Memory B cell (primary cell): ENCODE results near the gene KIAA0319L.

Experiments
- ATAC-seq: fragments of 150-1000 bp; cut with Tn5 transposase; 2 replicates; pipeline ENCODE4 v1.10.0; 2021; ENCODE audit warnings: low read depth, mild to moderate bottlenecking, moderate library complexity
- DNase-seq, 2 donors: peaks; one replicate each; pipeline ENCODE4 v3.0.0; 2022; ENCODE audit warnings: low spot score in 2 of 2
- H3K27ac Mint-ChIP-seq: one replicate; pipeline ENCODE4 v1.8.0; 2022; ENCODE audit warnings: mild to moderate bottlenecking, moderate library complexity, mixed read lengths
- H3K27me3 Mint-ChIP-seq: one replicate; pipeline ENCODE4 v1.8.0; 2022; ENCODE audit warnings: mixed read lengths
- H3K36me3 Mint-ChIP-seq: one replicate; pipeline ENCODE4 v1.8.0; 2022; ENCODE audit warnings: mild to moderate bottlenecking, mixed read lengths
- H3K4me1 Mint-ChIP-seq: one replicate; pipeline ENCODE4 v1.8.0; 2022; ENCODE audit warnings: mixed read lengths
- H3K4me3 Mint-ChIP-seq: one replicate; pipeline ENCODE4 v1.8.0; 2022; ENCODE audit warnings: mild to moderate bottlenecking, moderate library complexity, mixed read lengths
- H3K9me3 Mint-ChIP-seq: one replicate; pipeline ENCODE4 v1.8.0; 2022; ENCODE audit warnings: mixed read lengths

Gene KIAA0319L

DNA sequence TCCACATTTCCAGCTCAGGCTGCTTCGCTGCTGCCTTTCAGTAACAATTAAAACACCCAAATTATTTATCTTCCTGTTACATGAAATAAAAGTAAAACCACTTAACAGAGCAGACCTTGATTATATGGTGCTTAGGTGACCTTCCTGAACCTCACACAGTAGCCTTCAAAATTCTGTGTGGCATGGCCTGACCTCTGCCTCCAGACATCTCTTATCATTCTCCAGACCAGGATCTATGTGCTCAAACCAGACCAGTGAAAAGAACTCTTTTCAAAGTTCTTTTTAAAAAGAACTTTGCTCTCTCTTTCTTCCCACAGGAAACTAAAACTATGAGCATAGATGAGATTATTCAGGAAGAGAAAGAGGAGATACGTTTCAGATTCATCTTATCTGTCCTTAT lies 37.8 kb downstream of the KIAA0319L start:
- DNase-seq (no peak), ATAC-seq (no peak)
- no peak overlapping the region for H3K27ac Mint-ChIP-seq
- peaks cover 45% of the 10 kb centered on the region for H3K36me3 Mint-ChIP-seq
- H3K27me3 Mint-ChIP-seq = no peaks in the 10 kb centered on the region
- peaks cover 16% of the 10 kb centered on the region for H3K4me1 Mint-ChIP-seq
- H3K4me3 Mint-ChIP-seq = no peak overlapping the region
- H3K9me3 Mint-ChIP-seq = peaks cover 26% of the 10 kb centered on the region

DNA sequence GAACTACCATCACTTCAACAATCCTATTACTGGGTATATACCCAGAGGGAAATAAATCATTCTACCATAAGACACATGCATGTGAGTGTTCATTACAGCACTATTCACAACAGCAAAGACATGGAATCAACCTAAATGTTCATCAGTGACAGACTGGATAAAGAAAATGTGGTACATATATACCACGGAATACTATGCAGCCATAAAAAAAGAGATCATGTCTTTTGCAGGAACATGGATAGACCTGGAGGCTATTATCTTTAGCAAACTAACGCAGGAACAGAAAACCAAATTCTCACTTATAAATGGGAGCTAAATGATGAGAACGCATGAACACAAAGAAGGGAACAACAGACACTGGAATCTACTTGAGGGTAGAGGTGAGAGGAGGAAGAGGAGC lies 39.0 kb downstream of the KIAA0319L start:
- peaks cover 42% of the 10 kb centered on the region for H3K36me3 Mint-ChIP-seq

DNA sequence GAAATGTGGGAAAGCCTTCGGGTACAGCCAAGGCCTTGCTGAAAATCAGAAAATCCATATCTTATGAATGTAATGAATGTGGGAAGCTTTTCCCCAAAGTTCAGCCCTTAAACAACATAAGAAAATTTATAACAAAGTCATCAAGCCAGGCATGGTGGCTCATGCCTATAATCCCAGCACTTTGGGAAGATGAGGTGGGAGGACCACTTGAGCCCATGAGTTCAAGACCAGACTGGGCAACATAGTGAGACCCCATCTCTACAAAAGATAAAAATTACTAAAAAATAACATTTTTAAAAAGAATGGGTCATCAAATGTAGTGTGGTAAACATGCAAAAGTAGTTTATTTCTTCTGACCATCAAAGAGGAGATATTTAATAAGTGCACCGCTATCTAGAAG lies 45.9 kb downstream of the KIAA0319L start:
- peaks cover 21% of the 10 kb centered on the region for H3K4me1 Mint-ChIP-seq
- H3K36me3 Mint-ChIP-seq = peaks cover 18% of the 10 kb centered on the region
- no peak overlapping the region for H3K27ac Mint-ChIP-seq
- no peaks in the 10 kb centered on the region for H3K27me3 Mint-ChIP-seq
- H3K9me3 Mint-ChIP-seq = peaks cover 4% of the 10 kb centered on the region
- DNase-seq (no peak), ATAC-seq (no peak)
- H3K4me3 Mint-ChIP-seq = no peak overlapping the region

More for the DNA sequence above, 39.0 kb downstream of the KIAA0319L start:
- ATAC-seq (no peak), DNase-seq (no peak)
- Mint-ChIP-seq H3K9me3 (peaks cover 24% of the 10 kb centered on the region), H3K27me3 (no peaks in the 10 kb centered on the region), H3K4me3 (no peak overlapping the region), H3K4me1 (peaks cover 19% of the 10 kb centered on the region), H3K27ac (no peak overlapping the region)

DNA sequence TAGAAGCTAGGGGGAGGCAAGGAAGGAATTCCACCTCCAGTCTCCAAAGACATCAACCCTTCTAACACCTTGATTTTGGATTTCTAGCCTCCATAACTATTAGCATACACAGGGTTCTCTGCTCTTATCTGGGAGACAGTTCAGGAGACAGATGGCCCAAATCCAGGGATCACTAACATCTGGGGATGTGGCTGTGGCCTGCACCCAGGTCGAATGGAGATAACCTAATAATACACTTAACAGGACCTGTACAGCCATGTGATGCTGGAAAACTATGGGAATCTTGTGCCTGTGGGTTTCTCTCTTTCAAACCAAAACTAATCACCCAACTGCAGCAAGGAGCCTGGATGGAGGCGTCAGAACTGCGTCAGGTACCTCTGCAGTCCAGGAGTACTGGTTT lies 47.6 kb downstream of the KIAA0319L start:
- Mint-ChIP-seq H3K9me3 (no peaks in the 10 kb centered on the region), H3K4me1 (peaks cover 23% of the 10 kb centered on the region), H3K27ac (no peak overlapping the region), H3K36me3 (peaks cover 17% of the 10 kb centered on the region), H3K4me3 (no peak overlapping the region), H3K27me3 (no peaks in the 10 kb centered on the region)
- ATAC-seq (no peak), DNase-seq (no peak)

DNA sequence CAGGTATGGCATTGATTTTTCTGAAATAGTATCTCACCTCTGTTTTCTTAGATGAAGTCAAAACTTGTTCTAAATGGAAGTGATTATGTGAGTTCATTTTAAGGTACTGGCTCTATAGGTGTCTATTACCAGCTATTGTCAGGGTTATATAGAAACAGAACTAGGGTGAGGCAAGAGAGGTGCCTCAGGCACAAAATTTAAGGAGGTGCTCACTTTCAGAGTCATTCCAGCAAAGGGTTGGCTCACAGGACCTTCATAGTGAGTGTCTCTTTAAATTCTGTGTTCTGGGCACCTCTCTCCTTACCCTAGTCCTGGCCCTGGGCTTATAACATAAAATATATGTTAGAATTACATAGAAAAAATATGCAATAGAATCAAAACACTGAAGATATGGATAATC lies 49.3 kb downstream of the KIAA0319L start:
- H3K4me1 Mint-ChIP-seq = peaks cover 18% of the 10 kb centered on the region
- H3K9me3 Mint-ChIP-seq = no peaks in the 10 kb centered on the region
- DNase-seq = no peak
- H3K27ac Mint-ChIP-seq = no peak overlapping the region
- no peaks in the 10 kb centered on the region for H3K27me3 Mint-ChIP-seq
- H3K36me3 Mint-ChIP-seq = peaks cover 15% of the 10 kb centered on the region
- ATAC-seq = no peak
- H3K4me3 Mint-ChIP-seq = no peak overlapping the region

DNA sequence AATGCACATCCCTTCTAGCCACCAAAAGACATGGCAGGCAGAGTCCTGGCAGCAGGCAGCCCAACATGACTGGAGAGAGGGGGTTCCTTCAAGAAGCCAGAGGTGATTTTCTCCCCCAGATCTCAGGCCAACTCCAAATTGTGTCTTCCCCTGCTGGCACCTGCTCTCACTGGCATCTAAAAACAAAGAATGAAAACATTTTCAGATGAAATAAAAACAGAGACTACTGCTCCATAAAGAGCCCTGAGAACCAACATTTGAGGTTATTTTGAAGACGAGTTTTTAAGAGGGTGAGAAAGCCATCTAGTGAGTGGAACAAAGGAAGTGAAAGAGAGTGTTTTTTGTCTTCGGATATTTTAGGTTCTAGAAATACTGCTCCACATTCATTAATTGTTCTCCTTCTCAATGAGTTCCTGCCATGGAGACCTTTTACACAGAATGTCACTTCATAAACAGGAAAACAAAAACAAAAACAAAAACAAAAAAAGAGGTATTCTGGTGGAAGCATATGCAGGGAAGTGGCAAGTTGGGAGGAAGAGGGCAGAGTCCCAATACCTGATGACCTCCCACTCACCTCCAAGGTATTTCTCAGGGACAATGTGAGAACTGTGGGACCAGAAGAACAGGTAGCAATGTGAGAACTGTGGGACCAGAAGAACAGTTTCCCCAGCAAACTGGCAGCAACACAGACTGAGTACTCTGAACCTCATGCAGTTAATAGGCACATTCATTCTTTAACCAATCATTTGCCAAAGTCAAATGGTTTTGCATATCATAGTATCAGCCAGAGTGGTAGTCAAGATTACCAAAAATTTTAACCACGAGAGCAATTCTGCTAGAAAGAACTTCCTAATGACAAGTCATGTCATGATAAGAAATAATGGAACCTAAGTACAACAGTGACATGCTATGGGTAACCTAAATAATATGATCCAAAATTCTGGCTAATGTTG lies 50.0 kb downstream of the KIAA0319L start:
- Mint-ChIP-seq H3K4me3 (no peak overlapping the region), H3K4me1 (peaks cover 18% of the 10 kb centered on the region), H3K36me3 (peaks cover 17% of the 10 kb centered on the region), H3K27me3 (no peaks in the 10 kb centered on the region), H3K9me3 (no peaks in the 10 kb centered on the region), H3K27ac (peak overlapping the region; percentile 26)
- DNase-seq = no peak
- no peak for ATAC-seq

DNA sequence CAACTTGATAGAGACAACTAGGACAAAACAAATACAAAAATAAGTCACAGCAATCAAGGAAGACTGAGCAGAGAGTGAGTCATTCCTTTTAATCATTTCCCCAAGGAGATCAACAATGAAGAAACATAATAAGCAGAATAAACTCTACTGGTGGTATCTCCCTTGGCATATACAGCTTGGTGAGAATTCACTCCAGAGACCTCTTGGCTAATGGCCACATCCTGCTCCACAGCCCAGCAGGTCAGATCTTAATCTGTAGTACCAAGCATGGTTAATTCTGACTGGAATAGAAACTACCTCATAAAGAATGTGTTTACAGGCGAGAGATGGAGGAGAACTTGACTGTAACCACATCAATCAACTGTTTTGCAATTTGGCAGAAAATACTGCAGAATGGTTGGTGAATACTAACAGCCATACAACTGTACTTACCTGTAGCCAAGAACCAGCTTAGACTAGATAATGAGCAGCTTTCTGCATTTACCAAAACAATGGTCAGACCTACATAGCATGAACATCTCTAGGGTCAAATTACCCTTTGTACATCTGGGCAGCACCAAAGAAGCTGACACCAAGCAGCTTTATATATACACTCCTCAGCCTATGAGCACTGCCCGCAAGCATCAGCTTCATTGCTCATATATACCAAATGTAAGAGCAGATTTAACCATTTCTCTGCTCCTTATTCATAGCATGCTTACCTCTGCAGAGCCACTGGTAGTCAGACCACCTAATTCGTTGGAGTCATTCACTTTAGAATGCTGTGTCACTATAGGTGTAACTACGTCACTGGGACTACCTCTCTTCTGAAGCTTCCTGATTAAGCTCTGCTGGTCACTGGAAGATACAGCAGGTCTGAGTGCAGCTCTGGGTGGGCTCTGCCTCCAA lies 51.0 kb downstream of the KIAA0319L start:
- no peak overlapping the region for H3K27ac Mint-ChIP-seq
- ATAC-seq = no peak
- H3K4me3 Mint-ChIP-seq = no peak overlapping the region
- no peak for DNase-seq
- H3K36me3 Mint-ChIP-seq = peaks cover 16% of the 10 kb centered on the region
- H3K27me3 Mint-ChIP-seq = no peaks in the 10 kb centered on the region
- no peaks in the 10 kb centered on the region for H3K9me3 Mint-ChIP-seq
- peaks cover 21% of the 10 kb centered on the region for H3K4me1 Mint-ChIP-seq

DNA sequence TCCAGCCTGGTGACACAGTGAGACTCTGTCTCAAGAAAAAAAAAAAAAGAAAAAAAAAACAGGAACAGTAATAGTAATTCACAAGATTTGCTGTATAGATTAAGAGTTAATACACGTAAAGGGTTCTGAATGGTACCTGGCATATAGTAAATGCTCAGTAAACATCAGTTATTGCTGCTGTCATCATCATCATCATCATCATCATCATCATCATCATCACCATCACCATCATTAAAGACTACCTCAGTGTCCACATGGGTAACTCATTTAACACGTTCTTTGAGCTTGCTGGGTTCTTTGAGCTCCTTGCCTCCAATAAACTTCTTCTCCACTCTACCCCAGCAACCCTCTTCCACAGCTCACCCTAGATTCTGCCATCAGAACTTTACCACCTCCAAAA lies 55.0 kb downstream of the KIAA0319L start:
- Mint-ChIP-seq H3K4me3 (no peak overlapping the region), H3K27ac (no peak overlapping the region), H3K36me3 (peaks cover 18% of the 10 kb centered on the region), H3K4me1 (peaks cover 6% of the 10 kb centered on the region), H3K27me3 (no peaks in the 10 kb centered on the region), H3K9me3 (no peaks in the 10 kb centered on the region)
- no peak for DNase-seq
- ATAC-seq = no peak

DNA sequence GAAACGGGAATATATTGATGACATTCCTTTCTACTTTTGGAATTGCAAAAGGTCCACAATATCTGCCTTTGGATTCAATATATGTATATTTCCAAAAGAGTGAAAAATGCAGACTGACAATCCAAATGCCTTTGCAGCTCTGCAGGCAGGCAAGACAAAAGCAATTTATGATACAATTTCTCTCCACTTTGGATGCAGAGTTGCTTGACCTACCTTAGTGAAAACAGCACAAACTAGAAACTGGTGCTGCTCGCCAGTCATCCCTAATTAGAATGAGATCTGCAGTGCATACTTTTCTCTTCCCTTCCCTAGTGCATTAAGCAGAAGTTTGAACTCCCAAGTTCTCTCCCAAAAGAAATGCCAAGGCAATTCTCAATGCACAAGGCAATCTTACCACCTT lies 56.8 kb downstream of the KIAA0319L start:
- Mint-ChIP-seq H3K36me3 (peaks cover 12% of the 10 kb centered on the region), H3K4me3 (no peak overlapping the region)
- no peak for ATAC-seq

DNA sequence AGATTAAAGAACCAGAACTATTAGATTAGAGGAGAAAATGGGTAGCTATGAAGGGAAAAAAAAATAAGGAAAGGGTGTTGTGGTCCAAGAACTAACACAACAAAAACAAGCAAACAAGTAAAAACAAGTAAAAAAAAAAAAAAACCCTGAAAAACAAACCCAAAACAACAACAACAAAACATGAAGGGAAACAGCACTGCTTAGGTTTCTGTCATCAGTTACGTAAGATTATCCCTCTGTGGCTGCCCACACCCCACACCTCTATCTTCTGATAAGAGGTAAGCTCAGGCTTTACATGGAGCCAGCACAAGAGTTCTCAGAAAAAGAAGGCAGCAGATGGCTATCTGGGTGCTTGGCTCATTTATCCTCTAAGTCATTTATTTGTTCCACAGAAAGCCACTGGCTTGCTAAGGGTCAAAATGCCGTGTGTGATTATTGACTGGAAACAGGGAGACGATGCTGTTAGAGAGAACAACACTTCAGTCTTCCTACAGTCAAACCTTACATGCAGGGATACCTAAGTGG lies 57.5 kb downstream of the KIAA0319L start:
- Mint-ChIP-seq H3K27ac (no peak overlapping the region), H3K27me3 (no peaks in the 10 kb centered on the region), H3K4me3 (no peak overlapping the region), H3K36me3 (peaks cover 7% of the 10 kb centered on the region), H3K9me3 (no peaks in the 10 kb centered on the region), H3K4me1 (peaks cover 3% of the 10 kb centered on the region)
- no peak for DNase-seq
- ATAC-seq = no peak

More for the DNA sequence above, 56.8 kb downstream of the KIAA0319L start:
- Mint-ChIP-seq H3K9me3 (no peaks in the 10 kb centered on the region), H3K27me3 (no peaks in the 10 kb centered on the region), H3K4me1 (peaks cover 3% of the 10 kb centered on the region), H3K27ac (no peak overlapping the region)
- no peak for DNase-seq

DNA sequence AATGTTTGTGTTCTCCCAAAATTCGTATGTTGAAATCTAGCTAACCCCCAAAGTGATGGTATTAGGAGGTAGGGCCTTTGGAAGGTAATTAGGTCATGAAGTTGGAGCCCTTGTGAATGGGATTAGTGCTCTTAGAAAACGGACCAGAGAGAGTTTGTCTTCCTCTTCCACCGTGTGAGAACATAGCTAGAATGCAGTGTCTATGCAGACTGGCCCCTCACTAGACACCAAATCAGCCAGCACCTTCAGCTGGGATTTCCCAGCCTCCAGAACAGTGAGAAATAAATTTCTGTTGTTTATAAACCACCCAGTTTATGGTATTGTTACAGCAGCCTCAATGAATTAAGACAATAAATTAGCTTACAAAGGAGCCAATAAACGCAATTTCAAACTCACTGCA lies 58.0 kb downstream of the KIAA0319L start:
- peaks cover 3% of the 10 kb centered on the region for H3K4me1 Mint-ChIP-seq
- no peak overlapping the region for H3K27ac Mint-ChIP-seq
- H3K9me3 Mint-ChIP-seq = no peaks in the 10 kb centered on the region
- no peak for ATAC-seq
- peaks cover 9% of the 10 kb centered on the region for H3K36me3 Mint-ChIP-seq
- H3K27me3 Mint-ChIP-seq = no peaks in the 10 kb centered on the region
- no peak overlapping the region for H3K4me3 Mint-ChIP-seq
- DNase-seq = no peak

DNA sequence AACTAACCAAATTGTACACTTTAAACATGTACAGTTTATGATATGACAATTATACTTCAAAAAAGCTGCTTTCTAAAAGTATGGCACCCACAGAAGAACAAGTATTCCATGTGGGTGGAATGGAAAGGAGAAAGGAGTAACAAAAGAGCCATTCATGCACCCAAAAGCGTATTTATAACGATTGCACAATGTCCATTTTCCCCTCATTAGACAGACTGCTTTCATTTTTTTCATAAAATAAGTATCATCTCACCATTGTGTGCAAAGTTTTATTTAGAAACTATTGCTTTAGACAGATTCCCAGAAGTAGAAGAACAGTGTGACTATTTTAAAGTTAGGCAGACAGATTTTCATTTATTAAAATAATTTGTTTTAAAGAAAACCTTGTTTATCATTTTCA lies 59.6 kb downstream of the KIAA0319L start:
- Mint-ChIP-seq H3K27ac (no peak overlapping the region), H3K4me1 (peaks cover 3% of the 10 kb centered on the region), H3K36me3 (peaks cover 11% of the 10 kb centered on the region), H3K9me3 (no peaks in the 10 kb centered on the region), H3K4me3 (no peak overlapping the region), H3K27me3 (no peaks in the 10 kb centered on the region)
- DNase-seq (no peak), ATAC-seq (no peak)

DNA sequence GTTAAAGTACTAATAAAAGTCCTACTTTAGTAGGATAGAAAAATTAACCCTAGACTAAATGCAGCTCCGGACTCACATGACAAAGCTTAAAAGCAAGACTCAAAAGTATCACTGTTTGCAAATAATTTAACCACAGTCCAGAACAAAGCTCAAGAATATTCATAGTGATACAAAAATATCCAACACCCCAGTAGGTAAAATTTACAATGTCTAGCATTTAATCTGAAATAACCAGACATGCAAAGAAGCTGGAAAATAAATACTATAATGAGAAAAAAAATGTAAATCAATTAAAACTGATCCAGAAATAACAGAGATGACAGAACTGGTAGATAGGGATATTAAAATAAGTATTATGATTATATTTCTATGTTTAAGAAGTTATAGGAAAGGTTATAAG lies 67.0 kb downstream of the KIAA0319L start:
- peaks cover 5% of the 10 kb centered on the region for H3K9me3 Mint-ChIP-seq
- H3K27ac Mint-ChIP-seq = no peak overlapping the region
- DNase-seq (no peak), ATAC-seq (no peak)
- no peak overlapping the region for H3K4me3 Mint-ChIP-seq
- no peaks in the 10 kb centered on the region for H3K27me3 Mint-ChIP-seq
- peaks cover 37% of the 10 kb centered on the region for H3K36me3 Mint-ChIP-seq
- H3K4me1 Mint-ChIP-seq = peaks cover 12% of the 10 kb centered on the region

DNA sequence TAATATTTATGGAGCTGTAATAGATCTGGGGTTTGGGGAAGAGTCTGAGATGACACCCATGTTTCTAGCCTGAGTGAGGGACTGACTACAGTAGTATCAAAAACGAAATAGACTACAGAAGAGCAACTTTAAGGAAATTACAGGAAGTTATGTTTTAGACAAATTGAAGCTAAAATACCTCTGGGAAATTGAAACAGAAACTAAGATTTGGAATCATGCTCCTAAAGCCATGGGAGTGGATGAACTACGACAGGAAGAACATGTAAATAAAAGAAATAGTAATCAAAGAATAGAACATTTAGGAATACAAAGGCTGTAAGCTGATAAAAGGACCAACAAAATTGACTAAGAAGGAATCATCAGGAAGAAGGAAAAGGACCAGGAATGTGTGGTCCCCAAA lies 68.9 kb downstream of the KIAA0319L start:
- peaks cover 5% of the 10 kb centered on the region for H3K9me3 Mint-ChIP-seq
- H3K4me1 Mint-ChIP-seq = peaks cover 16% of the 10 kb centered on the region
- ATAC-seq = no peak
- H3K27me3 Mint-ChIP-seq = no peaks in the 10 kb centered on the region
- peaks cover 30% of the 10 kb centered on the region for H3K36me3 Mint-ChIP-seq
- H3K4me3 Mint-ChIP-seq = no peak overlapping the region
- DNase-seq = no peak
- no peak overlapping the region for H3K27ac Mint-ChIP-seq
